ENCODE results near the gene FSCN2. TPM values are rescaled to one million over a fixed set of nuclear protein-coding genes. Genes with fewer than 3 reads are reported as not detected.

FSCN2 gene
- total and polyA plus RNA-seq, 10 of the 15 experiments (the other 5 are each of a cell fraction or from before 2014, with no cell fraction given): 0.12 to 2.1 (median 0.65) TPM; not detected in 3

GRCh38 chr17:81572563-81573168, 44.5 kb downstream of the FSCN2 start:
- Histone ChIP-seq H3K9me3 (replicated peaks; ENCODE audit: control insufficient read depth, insufficient read depth, low read length) (no peaks in the 10 kb centered on the region), H3K4me3 (no peak overlapping the region), H3K36me3 (ENCODE audit: control insufficient read depth in 2 of 2, insufficient read depth in 2 of 2, low read length in 1 of 2) (peaks cover 32 to 40% of the 10 kb centered on the region in 2 experiments; a peak in 3 of 4 replicates), H3K79me2 (ENCODE audit: control insufficient read depth, insufficient read depth, low read length) (no peaks in the 10 kb centered on the region), H3K4me2 (ENCODE audit: control insufficient read depth, insufficient read depth) (no peak overlapping the region), H4K20me1 (ENCODE audit: control insufficient read depth, insufficient read depth) (no peaks in the 10 kb centered on the region), H3K27me3 (replicated peaks in 1 of 2; ENCODE audit: control insufficient read depth in 2 of 2, insufficient read depth in 2 of 2, low read length in 1 of 2) (no peaks in the 10 kb centered on the region), H3K4me1 (ENCODE audit: control insufficient read depth, insufficient read depth, low read length) (no peaks in the 10 kb centered on the region), H3K9ac (ENCODE audit: control insufficient read depth, insufficient read depth, low read length) (no peak overlapping the region), H3K27ac (ENCODE audit: control insufficient read depth, insufficient read depth) (no peak overlapping the region), H2AFZ (ENCODE audit: control insufficient read depth, low read depth, low read length) (no peak overlapping the region)
- ATAC-seq: no peak
- 96% methylated on average over 12 of the region's 12 CpGs for WGBS (ENCODE audit: insufficient coverage, insufficient replicate concordance, low lambda C conversion rate, missing lambda C conversion rate)
- POLR2A ChIA-PET: no interaction called here
- RAD21 ChIA-PET (ENCODE audit: unreplicated experiment): no interaction called here
- CTCF ChIA-PET: interaction anchor here (1.0 kb wide), 1 partner anchor 15 kb away, joined by 3 read pairs; no protein-coding TSS in a partner anchor
- intact Hi-C loops (cut with micrococcal nuclease; ENCODE audit: unreplicated experiment) (no loop called here), in situ Hi-C loops (cut with MboI) (no loop called here)
- SMC1A ChIA-PET (ENCODE audit: uncharacterized antibody, unreplicated experiment): no interaction called here
- BruUV-seq (replicated peaks): no TSS peak
- FAIRE-seq: no peak
- DNase-seq (ENCODE audit: low read depth, low spot score): no peak
- TF ChIP-seq POLR2AphosphoS2 (IDR thresholded peaks at IDR 0.05; ENCODE audit: low read depth, low read length) (no peak), FOXK2 (IDR thresholded peaks at IDR 0.05) (no peak), ZNF687 (IDR thresholded peaks at IDR 0.05) (no peak), KAT2A (conservative IDR thresholded peaks at IDR 0.05; ENCODE audit: control insufficient read depth, low read depth, low read length) (no peak)

Data from GM12878 (cell line).